ENCODE measurements around the gene FBXW10.
"Not testable (repeated sequence)": the region's sequence is repeated elsewhere in the genome, so short reads cannot be mapped to it uniquely, and the experiment has no call there.

- not testable (repeated sequence) for TF ChIP-seq EZH2phosphoT487, CTCF, EZH2 (IDR thresholded peaks at IDR 0.05)
These were observed 37.3 kb downstream of the FBXW10 start, which contains the start of gene TVP23B for GRCh38 chr17:18780991-18781718.

All from neural progenitor cell (in vitro differentiated cells).